Thyroid gland (tissue), 4 donors: ENCODE results near the gene FZR1.

Experiments used
- POLR2A ChIP-seq, 2 donors: fragments of 450-650 bp; IDR thresholded peaks; one replicate each; pipeline ENCODE4 v1.6.1; 2017; ENCODE audit warnings: antibody characterized with exemption in 2 of 2, mild to moderate bottlenecking in 2 of 2, moderate library complexity in 1 of 2
- TF ChIP-seq, protein P1 (sequence below), 6 experiments: fragments of 200-600 bp in 3 of 6; fragments of 450-650 bp in 3 of 6; sonication (generic) in 3 of 6; IDR thresholded peaks; one replicate each; pipeline ENCODE4 v1.5.1; 2016 to 2019; ENCODE audit warnings: antibody characterized with exemption in 6 of 6, mild to moderate bottlenecking in 2 of 6, inconsistent platforms in 1 of 6, moderate library complexity in 1 of 6

GRCh38 chr19:3531716-3532115 lies 25.6 kb downstream of the FZR1 start:
- TF ChIP-seq, protein P1, sequence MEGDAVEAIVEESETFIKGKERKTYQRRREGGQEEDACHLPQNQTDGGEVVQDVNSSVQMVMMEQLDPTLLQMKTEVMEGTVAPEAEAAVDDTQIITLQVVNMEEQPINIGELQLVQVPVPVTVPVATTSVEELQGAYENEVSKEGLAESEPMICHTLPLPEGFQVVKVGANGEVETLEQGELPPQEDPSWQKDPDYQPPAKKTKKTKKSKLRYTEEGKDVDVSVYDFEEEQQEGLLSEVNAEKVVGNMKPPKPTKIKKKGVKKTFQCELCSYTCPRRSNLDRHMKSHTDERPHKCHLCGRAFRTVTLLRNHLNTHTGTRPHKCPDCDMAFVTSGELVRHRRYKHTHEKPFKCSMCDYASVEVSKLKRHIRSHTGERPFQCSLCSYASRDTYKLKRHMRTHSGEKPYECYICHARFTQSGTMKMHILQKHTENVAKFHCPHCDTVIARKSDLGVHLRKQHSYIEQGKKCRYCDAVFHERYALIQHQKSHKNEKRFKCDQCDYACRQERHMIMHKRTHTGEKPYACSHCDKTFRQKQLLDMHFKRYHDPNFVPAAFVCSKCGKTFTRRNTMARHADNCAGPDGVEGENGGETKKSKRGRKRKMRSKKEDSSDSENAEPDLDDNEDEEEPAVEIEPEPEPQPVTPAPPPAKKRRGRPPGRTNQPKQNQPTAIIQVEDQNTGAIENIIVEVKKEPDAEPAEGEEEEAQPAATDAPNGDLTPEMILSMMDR (IDR thresholded peaks at IDR 0.05): no peak
- TF ChIP-seq POLR2A (IDR thresholded peaks at IDR 0.05): no peak
